HEK293T (cell line): ENCODE data around the gene SP110.

Source experiments
- ARNT ChIP-seq: fragments of 450-650 bp; IDR thresholded peaks from 2 replicates; pipeline ENCODE4 v1.6.1; 2017; ENCODE audit warnings: mild to moderate bottlenecking
- BHLHE40 ChIP-seq: fragments of 450-650 bp; IDR thresholded peaks from 2 replicates; pipeline ENCODE4 v1.6.1; 2016; ENCODE audit warnings: mild to moderate bottlenecking, moderate library complexity, borderline replicate concordance
- CTBP1 ChIP-seq: fragments of 450-650 bp; IDR thresholded peaks from 2 replicates; pipeline ENCODE4 v1.6.1; 2016; ENCODE audit warnings: borderline replicate concordance
- ELF4 ChIP-seq: fragments of 450-650 bp; IDR thresholded peaks from 2 replicates; pipeline ENCODE4 v1.6.1; 2017; ENCODE audit warnings: antibody characterized with exemption
- FOXA1 ChIP-seq: fragments of 450-650 bp; IDR thresholded peaks from 2 replicates; pipeline ENCODE4 v1.6.1; 2016; ENCODE audit warnings: mild to moderate bottlenecking
- FOXK2 ChIP-seq: fragments of 450-650 bp; IDR thresholded peaks from 2 replicates; pipeline ENCODE4 v1.6.1; 2016; ENCODE audit warnings: mild to moderate bottlenecking
- FOXM1 ChIP-seq: fragments of 450-650 bp; IDR thresholded peaks from 2 replicates; pipeline ENCODE4 v1.6.1; 2017; ENCODE audit warnings: mild to moderate bottlenecking, borderline replicate concordance
- HDGF ChIP-seq: fragments of 450-650 bp; IDR thresholded peaks from 2 replicates; pipeline ENCODE4 v1.6.1; 2017; ENCODE audit warnings: antibody characterized with exemption, borderline replicate concordance
- L3MBTL2 ChIP-seq: fragments of 450-650 bp; conservative IDR thresholded peaks from 2 replicates; pipeline ENCODE4 v1.6.1; 2016; ENCODE audit warnings: mild to moderate bottlenecking
- LEF1 ChIP-seq: fragments of 450-650 bp; IDR thresholded peaks from 2 replicates; pipeline ENCODE4 v1.6.1; 2017; ENCODE audit warnings: mild to moderate bottlenecking, borderline replicate concordance
- SP1 ChIP-seq: fragments of 450-650 bp; IDR thresholded peaks from 2 replicates; pipeline ENCODE4 v1.6.1; 2017
- SUZ12 ChIP-seq: fragments of 450-650 bp; IDR thresholded peaks from 2 replicates; pipeline ENCODE4 v1.6.1; 2016; ENCODE audit warnings: mild to moderate bottlenecking
- TARDBP ChIP-seq: fragments of 450-650 bp; IDR thresholded peaks from 2 replicates; pipeline ENCODE4 v1.6.1; 2016
- ZNF384 ChIP-seq: fragments of 450-650 bp; IDR thresholded peaks from 2 replicates; pipeline ENCODE4 v1.6.1; 2016

DNA sequence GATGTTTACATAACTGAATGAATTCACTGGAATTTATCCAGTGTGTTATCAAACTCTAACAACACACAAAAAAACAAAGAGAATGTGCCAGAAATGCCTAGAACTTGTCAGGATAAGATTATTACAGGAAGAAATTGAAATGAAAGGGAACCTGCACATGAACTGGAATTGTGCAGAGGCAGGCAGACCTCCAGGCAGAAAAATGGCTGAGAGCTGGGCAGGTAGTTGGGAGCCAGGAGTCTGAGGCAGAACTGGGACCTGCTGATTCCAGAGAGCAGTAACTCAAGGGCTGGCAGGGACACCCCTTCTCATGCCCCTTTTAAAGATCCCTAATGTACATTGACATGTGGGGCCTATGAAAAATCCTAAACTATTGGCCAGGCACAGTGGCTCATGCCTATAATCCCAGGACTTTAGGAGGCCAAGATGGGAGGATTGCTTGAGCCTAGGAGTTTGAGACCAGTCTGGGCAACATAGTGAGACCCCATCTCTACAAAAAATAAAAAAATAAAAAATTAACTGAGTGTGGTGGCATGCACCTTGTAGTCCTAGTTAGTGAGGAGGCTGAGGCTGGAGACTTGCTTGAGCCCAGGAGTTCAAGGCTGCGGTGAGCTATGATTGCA, 674 bp upstream of the SP110 start:
- TF ChIP-seq CTBP1 (no peak), BHLHE40 (no peak), SP1 (no peak), ELF4 (no peak), FOXM1 (no peak), TARDBP (no peak), SUZ12 (no peak), FOXK2 (no peak), FOXA1 (no peak), HDGF (no peak), ARNT (no peak), LEF1 (no peak), L3MBTL2 (no peak), ZNF384 (no peak)
